Stimulated activated CD4-positive, alpha-beta T cell treated with anti-CD3 and anti-CD28 coated beads, Interleukin-4, amount 100 ng/mL, for 4 hours (primary cell): ENCODE measurements around the gene SEMA4D.
"Not testable (repeated sequence)": the region's sequence is repeated elsewhere in the genome, so short reads cannot be mapped to it uniquely, and the experiment has no call there.

Experiments used
- DNase-seq, 2 experiments: peaks; one replicate each; pipeline ENCODE4 v3.0.0-alpha.2; 2020

SEMA4D gene

DNA sequence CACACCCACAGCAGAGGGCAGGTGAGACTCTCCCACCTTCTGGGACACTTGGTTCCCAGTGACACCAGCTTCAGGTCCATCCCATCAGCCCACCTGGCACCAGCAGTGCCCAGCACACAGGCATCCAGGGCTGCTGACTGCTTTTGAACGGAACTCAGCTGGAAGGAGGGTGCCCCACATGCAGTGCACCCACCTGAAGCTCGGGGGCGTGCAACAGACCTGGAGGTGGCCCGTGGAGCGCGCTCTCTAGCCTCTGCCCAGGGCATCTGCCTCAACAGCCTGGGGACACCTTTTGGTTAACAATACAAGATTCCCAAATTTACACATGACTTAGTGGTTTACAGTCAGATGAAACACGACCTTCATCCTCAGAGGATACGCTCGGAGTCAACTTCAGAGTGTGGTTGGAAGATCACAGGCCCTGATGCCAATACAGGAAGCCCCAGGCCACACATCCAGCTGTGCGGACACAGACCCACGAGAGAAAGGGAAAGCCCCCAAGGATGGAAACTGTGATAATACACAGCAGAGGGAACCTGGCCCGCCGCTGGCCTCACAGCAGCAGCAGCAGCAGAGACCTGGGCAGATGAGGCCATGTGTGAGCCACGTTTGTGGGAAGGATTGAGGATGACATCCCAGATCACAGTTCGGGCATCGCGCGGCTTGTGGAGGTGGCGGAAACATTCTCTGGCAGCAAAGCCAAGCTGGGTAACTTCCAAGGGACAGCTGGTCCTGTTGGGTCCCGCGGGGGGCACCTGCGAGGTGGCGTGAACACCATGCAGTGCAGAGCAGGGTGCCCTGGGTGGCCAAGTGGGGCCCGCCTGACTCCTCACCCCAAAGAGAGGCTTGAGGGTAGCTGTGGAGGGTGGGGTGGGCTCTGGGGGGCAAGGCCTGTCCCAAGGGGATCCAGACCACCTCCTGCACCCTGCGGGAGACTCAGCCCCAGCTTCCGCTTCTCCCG is 115.6 kb downstream of the SEMA4D start:
- no peak for DNase-seq

DNA sequence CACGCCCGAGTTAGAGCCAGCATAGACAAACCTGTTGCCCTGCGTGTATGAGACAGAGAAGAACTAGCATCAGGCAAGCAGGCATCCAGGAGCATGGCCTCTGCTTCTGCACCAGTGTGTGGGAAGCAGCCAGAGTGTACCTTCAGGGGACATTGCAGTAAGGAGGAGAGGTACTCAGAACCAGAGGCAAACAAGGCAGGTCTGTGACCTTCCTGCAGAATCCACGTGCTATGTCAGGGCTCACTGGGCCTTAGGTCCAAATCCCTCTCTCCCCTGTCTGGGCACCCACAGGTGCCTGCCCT is 116.7 kb downstream of the SEMA4D start:
- no peak for DNase-seq

DNA sequence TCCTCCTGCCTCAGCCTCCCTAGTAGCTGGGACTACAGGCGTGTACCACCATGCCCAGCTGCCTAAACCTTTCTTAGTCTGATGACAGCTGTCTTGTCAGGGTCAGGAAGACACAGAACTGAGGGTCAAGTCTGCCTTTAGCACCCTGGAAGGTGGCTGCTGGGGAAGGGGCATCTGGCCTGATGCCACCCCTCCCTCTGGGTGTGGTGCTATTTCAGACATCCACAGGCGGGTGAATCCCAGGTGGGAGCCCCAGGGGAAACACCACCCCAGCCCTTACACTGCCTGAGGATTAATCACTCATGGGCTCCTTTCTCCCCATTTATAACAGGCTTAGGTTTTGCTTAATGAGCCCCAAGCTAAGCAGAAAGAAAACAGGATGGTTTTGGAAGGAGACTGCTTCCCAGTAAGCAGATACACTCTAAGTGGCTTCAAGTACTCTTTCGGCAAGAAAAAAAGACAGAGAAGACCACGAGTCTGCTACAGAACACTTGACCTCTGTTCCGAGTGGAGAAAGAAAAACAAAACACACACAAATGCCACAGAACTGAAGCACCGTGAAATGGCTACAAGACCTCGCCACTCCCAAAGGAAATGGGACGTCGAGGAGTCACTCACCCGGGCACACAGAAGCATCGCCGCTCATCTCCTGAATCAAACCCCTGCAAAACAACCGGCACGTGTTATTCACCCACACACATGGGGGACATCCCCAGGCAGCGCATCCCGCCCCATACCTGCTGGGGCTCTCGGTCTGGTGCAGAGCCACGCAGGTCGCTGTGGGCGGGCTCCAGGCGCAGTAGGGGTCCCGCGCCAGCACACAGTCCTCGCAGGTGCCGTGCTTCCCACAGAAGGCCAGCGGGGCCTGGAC is 117.2 kb downstream of the SEMA4D start:
- DNase-seq: no peak

DNA sequence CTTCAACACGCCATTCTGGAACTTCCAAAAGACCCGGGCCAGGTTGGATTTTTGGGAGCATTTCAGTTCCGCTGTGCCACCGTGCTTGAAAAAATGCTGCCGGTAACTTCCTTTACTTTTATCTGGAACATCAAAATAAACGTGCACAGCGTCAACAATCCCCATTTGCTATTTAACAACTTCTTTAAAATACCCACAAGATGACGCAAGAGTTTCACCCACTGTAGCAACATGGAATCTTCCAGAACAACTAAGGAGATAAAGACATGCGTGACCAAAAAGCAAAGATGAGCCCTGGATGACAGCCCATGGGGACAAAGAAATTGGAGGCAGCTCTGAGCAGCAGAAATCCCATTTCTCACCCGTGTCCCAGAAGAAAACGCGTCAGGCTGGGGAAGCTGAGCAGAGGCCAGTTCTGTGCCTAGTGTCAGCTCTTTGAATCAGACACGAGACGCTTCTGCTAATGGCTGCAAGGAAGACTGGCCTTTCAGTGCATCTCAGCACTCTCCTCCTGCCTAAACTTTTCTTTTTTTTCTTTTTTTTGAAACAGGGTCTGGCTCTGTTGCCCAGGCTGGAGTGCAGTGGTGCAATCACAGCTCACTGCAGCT is 118.3 kb downstream of the SEMA4D start:
- DNase-seq: no peak

DNA sequence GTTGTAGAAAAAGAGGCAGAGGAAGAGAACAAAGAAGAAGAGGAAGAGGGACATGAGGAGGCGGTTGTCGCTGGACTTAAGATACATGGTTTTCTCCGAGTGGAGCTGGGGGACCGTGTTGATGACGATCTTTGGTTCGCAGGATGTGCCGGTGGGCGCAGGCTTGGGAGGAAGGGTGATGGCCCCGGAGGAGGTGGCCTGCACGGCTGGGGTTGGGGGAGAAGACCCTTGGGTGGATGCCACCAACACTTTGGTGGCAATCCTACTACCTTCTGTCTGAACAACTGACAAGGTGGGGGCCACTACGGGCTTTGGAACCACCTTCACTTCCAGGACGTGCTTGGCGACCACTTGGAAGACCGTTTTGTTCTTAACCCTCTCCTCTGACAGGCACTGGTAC is 118.9 kb downstream of the SEMA4D start:
- DNase-seq: no peak

DNA sequence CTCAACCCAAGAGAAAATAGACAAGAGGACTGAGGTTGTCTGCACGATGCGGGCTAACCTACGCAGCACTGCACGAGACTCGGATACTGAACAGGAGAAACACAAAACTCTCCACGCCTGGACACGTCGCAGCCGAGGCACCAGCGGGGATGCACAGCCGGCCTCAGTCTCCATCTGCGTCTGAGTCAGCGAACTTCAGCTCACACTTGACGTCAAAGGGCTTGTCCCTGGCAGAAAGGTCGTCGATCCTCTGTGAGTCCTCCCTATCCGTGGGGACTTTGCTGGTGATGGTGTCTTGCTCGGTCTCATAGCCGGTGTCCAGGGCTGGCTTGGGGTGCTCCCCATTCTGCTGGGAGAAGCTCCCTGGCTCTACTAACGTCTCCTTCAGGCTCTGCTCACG is 119.4 kb downstream of the SEMA4D start:
- no peak for DNase-seq

DNA sequence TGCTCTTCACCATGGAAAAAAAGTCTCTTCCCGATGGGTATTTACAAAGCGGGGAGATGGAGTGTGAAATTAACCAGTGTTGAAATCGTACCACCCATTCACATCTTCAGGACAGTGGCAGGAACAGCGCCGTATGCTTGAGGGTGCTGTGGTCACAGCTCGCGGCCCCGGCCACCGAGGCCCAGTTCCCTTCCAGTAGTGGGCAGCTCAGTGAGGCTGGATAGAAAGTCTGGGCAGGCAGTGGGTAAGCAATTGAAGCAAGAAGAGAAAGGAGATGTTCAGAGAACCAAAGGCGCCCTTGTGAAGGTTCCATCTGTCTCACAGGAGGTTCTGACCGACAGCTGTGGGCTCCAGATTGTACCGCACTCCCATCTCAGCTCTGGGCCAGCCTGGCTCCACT is 120.5 kb downstream of the SEMA4D start:
- DNase-seq: no peak

DNA sequence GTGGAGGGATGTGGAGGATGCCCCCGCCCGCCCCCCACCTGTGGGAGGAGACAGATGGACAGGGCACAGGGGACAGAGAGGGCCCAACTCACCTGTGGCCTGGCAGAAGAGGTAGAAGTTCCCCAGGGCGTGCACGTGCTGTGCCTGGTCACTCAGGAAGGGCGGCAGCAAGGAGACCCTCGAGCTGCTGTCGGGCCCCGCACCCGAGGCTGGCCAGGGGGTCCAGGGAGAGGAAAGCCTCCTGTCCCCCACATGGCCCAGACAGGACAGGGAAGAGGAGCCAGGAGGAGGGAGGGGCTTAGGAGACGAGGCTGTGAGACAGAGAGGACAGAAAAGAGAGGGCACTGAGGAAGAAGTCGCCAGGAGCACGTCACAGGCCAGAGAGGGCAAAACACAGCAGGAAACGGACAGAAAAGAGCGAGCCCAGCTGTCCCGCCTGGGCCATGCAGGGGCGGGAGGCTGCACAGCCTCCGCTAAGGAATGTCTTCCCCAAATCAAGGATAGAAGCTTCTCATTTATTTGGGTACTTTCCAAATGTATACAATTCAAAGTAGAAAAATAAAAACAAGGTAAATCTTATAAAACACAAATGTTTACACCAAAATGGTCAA is 121.1 kb downstream of the SEMA4D start:
- no peak for DNase-seq

DNA sequence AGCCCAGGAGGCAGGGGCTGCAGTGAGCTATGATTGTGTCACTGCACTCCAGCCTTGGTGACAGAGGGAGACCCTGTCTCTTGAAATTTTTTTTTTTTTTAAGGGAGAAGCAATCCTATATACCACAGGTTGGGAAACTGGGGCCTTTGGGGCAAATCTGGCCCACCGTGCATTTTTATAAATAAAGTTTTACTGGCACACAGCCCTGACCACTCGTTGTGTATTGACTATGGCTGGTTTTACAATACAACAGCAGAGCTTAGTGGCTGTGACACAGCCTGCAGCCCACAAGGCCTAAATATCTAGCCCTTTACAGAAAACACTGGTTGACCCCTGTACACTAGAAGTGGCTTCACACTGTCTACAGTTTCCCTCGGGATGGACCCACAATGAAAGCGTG is 121.6 kb downstream of the SEMA4D start:
- no peak for DNase-seq

DNA sequence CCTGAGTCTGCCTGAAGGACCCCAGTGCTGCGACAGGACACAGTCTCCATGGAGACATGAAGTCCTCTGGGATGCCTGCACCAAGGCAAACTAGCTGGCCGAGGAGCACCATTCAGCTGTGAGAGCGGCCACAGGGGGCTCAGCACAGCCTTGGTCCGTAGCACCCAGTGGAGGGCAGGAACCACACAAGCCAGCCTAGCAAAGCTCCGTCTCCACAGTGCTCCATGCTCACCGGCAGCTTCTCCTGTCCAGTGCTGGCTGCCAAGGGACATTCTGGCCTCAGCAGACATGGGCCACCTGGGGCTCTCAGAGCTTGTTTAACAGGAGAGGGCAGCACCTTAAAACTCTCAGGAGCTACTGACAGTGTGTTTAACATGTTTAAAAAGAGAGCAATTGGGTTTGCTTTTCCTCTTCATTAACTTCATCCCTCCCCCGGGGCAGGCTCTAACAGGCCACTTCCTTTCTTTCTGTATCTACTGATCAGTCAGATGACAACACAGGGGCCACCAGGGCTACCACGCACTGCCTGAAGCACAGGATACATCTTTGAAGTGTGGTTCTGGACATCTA is 122.6 kb downstream of the SEMA4D start:
- no peak for DNase-seq

DNA sequence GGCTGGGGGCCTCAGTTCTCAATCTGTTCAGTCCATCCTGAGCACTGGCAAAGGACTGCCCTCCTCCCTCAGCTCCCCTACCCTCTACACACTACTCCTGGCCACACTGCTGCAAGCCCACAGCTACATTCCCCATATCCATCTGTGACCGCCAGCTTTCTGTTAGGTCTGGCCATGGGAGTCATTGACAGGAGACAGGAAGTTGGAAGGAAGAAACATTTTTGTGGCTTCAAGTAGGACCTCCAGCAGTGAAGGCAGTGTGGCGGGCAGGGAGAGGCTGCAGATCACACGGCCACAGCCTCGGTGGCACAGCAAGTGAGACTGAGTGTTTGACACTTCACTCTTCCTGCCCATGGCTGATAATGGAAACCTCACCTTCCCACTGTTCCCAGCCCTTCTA is 123.7 kb downstream of the SEMA4D start:
- DNase-seq: no peak

DNA sequence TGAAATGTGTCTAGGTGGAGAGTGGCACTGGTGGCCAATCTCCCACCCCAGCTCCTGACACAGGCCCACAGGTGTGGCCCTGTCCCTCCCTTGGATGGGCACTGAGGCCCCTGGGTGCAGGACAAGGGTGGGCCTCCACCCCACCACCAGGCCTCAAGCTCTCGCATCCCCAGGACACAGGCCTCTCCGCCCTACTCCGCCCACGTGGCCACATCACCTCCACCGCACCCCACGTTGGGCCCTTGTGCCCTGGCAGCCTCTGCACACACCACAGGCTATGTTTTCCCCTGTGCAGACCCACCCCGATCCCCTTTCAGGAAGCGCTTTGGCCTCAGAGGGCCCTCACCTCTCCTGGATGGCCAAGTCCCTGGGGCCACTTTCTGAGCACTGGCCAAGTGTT is 124.9 kb downstream of the SEMA4D start:
- DNase-seq: no peak

DNA sequence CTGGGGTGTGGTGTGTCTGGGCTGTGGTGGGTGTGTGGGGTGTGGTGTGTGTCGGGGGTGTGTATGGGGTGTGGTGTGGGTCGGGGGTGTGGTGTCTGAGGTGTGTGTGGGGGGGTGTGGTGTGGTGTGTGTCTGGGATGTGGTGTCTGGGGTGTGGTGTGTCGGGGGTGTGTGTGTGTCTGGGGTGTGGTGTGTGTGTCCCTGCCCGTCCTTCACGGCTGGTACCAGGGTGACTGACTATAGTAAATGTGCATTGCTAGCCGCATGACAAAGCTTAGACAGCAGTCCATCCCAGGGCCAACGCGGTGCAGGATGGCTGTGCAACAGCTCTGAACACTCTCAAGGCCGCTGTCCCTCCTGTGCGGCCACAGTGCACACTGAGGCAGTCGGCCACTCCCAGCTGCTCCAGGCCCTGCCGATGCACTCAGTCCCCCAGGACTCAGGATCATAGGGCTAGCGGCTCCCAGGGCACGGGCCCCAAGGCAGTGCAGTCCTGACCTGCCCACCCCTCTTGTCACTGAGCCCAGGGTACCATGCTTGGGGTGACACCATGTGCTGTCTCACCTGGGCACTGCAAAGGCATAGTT is 125.6 kb downstream of the SEMA4D start:
- peak in 1 of 2 experiments; percentile 23 for DNase-seq

DNA sequence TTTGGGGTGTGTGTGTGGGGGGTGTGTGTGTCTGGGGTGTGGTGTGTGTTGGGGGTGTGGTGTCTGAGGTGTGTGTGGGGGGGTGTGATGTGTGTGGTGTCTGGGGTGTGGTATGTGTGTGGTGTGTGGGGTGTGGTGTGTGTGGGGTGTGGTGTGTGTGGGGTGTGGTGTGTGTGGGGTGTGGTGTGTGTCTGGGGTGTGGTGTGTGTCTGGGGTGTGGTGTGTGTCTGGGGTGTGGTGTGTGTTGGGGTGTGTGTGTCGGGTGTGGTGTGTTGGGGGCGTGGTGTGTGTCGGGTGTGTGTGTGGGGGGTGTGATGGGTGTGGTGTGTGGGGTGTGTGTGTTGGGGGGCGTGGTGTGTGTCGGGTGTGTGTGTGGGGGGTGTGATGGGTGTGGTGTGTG is 126.1 kb downstream of the SEMA4D start:
- not testable (repeated sequence) for DNase-seq

DNA sequence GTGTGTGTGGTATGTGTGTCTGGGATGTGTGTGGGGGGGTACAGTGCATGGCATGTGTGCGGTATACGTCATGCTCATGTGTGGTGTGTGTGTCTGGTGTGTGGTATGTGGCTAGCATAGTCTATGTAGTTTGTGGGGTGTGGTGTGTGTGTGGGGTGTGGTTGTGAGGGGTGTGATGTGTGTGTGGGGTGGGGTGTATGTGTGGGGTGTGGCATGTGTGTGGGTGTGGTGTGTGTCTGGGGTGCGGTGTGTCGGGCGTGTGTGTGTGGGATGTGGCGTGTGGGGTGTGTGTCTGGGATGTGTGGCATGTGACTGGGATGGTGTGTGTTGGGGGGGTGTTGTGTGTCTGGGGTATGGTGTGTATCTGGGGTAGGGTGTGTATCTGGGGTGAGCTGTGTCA is 127.3 kb downstream of the SEMA4D start:
- no peak for DNase-seq

DNA sequence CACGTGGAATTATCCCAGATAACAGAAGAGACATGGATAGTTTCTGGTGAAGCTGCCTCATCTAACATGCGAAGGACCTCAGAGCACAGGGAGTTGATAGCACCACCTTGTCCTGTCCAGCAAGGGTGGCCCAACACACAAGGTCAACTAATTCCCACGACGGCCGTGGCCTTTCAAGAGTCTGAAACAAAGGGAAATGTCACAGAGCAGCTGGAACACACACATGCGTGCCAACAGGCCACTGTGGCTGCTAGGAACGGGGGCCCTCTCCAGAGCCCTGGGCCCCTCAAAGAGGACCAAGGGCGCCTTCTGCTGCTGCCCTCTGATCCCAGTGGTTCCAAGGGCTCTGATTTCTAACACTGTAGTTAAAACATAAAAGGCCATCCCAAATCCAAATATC is 128.9 kb downstream of the SEMA4D start:
- DNase-seq: no peak

DNA sequence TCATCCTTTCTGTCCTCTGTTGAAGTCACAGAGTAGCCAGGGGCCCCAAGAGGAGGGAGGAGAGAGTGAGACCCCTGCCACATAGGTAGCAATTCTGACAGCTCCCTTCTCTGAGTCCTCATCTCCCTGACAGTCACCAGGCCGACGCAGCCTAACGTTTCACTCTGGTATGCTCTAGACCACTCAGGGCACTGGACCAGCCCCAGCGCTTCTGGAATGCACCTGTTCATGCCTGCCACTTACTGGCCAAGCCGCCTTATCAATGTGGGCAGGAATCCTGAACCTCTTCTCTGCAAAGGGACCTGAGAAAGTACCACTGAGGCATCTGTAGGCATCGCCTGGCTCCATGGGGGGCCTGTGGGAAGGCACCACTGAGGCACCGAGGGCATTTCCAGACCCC is 129.4 kb downstream of the SEMA4D start:
- no peak for DNase-seq

DNA sequence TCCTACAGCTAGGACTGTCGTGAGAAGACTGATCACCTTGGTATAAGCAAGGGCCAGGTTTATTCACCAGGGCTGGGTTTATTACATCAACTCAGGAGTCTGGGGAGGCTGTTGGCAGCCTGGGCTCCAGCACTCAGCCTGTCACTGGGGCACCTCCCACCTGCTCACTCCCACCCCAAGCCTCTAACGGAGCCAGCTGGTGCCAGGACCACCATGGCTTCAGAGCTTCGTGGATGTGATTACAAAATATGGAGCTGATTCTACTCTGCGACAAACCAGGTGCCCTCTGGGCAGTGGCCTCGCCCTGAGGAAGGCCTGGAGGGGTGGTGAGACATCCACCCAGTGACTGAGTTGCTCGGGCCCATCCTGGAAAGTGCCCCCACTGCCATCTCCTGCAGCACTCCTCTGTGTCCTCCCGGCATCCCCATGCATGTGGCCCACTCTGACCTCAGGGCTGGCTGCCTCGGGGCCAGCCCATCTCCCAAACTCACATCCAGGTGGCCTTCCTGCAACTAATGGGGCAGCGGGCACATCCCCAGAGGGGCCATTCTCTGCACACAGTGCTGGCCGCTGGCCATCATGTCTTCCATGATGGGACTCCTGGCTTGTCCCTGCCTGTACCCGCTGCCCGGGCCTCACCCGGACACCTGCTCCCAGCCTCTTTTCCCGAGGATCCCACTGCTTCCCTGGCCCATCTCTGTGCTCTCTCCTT is 130.0 kb downstream of the SEMA4D start:
- no peak for DNase-seq

DNA sequence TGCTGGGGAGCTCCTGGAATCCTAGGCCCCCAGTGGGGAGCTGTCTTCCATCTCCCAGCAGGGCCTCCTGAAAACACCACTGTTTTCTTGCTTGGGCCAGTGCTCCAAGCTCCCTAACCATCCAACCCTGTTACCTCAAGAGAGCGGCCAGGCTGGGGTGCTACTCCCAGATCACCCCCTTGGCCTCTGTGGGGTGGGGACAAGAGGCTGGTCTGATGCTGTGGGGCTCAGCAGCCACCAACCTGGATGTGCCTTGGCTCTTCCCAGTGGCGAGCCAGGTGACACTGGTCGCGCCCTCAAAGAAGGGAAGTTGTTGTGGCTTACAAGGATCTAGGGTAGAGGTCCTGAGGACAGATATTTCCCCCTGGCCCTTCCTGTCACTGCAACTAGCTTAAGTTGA is 130.6 kb downstream of the SEMA4D start:
- DNase-seq: no peak

DNA sequence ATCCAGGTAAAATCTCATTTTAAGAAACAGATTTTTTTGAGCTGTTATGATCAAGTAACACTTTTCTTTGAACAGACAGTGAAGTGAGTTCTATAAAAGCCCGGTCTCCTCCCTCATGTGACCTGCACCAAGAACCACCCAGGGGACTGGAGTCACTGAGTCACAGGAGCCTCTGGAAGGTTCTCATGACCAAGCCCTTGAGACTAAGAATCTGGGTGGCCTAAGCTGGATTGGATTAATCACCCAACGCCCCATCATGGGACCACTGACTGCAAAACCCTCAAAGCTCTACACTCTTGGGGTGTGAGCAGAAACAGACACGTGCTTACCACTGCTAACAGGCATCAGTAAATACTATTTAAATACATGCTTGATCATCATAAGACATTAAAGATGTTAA is 131.2 kb downstream of the SEMA4D start:
- peak in 1 of 2 experiments; percentile 56 for DNase-seq

DNA sequence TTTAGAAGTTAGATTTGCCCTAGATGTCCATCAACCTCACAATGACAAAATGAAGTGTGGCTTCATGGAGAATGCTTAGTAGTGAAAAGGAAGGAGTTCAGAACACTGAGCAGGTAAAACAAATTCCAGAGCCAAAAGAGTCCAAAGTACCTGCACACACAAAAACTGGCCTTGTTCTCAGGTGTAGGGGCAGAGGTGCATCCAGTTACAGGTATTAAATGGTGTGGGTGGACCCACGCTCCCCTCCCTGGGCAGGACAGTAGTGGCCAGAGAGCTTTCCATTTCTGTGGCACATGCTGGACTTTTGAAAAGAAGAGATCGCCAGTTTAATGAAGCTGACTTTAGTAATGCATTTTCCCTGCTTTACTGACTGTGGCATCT is 132.4 kb downstream of the SEMA4D start:
- DNase-seq: no peak
